ENCODE measurements around the gene SLC22A14.

DNA sequence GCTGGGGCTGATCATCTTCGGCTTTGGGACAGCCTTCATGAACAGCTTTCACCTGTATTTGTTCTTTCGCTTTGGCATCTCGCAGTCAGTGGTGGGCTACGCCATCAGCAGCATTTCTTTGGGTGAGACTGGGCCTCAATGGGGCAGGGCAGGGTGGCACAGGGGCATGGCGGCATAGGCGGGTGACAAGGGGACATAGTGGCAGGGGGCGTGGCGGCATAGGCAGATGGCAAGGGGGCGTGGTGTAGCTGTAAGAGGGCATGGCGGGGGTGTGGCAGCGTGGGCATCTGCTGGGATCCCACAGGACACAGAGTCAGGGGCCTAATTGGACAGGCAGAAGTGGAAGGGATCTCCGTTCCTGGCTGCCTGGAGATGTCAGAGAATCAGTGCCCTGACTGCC lies 25.5 kb downstream of the SLC22A14 start:
- no peak for TF ChIP-seq SPI1 (IDR thresholded peaks at IDR 0.05; ENCODE audit: borderline replicate concordance, low read depth)
- TF ChIP-seq, protein P1, sequence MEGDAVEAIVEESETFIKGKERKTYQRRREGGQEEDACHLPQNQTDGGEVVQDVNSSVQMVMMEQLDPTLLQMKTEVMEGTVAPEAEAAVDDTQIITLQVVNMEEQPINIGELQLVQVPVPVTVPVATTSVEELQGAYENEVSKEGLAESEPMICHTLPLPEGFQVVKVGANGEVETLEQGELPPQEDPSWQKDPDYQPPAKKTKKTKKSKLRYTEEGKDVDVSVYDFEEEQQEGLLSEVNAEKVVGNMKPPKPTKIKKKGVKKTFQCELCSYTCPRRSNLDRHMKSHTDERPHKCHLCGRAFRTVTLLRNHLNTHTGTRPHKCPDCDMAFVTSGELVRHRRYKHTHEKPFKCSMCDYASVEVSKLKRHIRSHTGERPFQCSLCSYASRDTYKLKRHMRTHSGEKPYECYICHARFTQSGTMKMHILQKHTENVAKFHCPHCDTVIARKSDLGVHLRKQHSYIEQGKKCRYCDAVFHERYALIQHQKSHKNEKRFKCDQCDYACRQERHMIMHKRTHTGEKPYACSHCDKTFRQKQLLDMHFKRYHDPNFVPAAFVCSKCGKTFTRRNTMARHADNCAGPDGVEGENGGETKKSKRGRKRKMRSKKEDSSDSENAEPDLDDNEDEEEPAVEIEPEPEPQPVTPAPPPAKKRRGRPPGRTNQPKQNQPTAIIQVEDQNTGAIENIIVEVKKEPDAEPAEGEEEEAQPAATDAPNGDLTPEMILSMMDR (IDR thresholded peaks at IDR 0.05; ENCODE audit: insufficient read depth, low read length) = no peak
- TF ChIP-seq, protein P2, sequence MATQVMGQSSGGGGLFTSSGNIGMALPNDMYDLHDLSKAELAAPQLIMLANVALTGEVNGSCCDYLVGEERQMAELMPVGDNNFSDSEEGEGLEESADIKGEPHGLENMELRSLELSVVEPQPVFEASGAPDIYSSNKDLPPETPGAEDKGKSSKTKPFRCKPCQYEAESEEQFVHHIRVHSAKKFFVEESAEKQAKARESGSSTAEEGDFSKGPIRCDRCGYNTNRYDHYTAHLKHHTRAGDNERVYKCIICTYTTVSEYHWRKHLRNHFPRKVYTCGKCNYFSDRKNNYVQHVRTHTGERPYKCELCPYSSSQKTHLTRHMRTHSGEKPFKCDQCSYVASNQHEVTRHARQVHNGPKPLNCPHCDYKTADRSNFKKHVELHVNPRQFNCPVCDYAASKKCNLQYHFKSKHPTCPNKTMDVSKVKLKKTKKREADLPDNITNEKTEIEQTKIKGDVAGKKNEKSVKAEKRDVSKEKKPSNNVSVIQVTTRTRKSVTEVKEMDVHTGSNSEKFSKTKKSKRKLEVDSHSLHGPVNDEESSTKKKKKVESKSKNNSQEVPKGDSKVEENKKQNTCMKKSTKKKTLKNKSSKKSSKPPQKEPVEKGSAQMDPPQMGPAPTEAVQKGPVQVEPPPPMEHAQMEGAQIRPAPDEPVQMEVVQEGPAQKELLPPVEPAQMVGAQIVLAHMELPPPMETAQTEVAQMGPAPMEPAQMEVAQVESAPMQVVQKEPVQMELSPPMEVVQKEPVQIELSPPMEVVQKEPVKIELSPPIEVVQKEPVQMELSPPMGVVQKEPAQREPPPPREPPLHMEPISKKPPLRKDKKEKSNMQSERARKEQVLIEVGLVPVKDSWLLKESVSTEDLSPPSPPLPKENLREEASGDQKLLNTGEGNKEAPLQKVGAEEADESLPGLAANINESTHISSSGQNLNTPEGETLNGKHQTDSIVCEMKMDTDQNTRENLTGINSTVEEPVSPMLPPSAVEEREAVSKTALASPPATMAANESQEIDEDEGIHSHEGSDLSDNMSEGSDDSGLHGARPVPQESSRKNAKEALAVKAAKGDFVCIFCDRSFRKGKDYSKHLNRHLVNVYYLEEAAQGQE (IDR thresholded peaks at IDR 0.05; ENCODE audit: insufficient replicate concordance, low read depth) = no peak
- no peak for TF ChIP-seq POLR2AphosphoS5 (IDR thresholded peaks at IDR 0.05; ENCODE audit: low read depth)
